ENCODE data around the gene CHPT1.

CHPT1 gene

DNA sequence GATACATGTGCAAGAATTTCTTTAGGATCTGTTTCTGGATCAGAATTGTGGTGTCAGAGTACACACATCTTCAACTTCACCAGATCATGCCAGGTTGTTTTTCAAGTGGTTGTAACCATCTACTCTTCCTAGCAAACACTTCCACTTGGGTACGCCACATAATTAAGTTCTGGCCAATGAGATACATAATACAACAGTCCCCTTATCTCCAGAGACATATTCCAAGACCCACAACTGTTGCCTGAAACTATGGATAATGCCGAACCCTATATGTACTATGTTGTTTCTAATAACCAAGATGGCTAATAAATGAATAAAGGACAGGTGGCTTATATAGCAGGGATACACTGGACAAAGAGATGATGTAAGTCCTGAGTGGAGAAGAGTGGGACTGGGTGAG lies 2.5 kb upstream of the CHPT1 start:
- DNase-seq (ENCODE audit: low read depth, low spot score) = no peak
- Histone ChIP-seq H3K36me3 (ENCODE audit: insufficient read depth, low read length) (no peaks in the 10 kb centered on the region), H3K9ac (ENCODE audit: insufficient read length) (no peak overlapping the region), H3K4me3 (no peak overlapping the region), H3K27ac (no peak overlapping the region), H3K9me3 (ENCODE audit: low read depth, low read length) (no peaks in the 10 kb centered on the region)
- TF ChIP-seq EZH2 (IDR thresholded peaks at IDR 0.05) (no peak), FOXP2 (optimal IDR thresholded peaks at IDR 0.05; ENCODE audit: control extremely low read depth, extremely low read length, insufficient read depth) (no peak), POLR2AphosphoS5 (IDR thresholded peaks at IDR 0.05; ENCODE audit: borderline replicate concordance, low read depth, low read length) (no peak)

DNA sequence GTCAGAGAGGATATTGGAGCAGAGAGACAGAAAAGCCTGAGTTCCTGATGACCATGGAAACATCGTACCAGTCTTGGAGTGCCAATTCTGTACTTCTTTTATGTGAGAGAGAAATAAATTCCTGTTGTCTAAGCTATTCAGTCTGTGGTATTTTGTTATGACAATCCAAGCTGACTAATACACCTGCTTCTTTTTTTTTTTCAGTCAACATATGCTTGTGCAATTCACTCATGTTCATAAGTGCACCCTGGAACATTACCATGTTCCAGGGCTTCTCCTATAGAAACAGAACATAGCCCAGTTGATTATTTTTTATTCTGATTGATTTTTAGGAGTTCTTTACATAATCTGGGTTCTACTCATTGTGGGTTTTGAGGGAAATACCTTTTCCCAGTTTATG lies 1.7 kb upstream of the CHPT1 start:
- TF ChIP-seq EZH2 (IDR thresholded peaks at IDR 0.05) (no peak), FOXP2 (optimal IDR thresholded peaks at IDR 0.05; ENCODE audit: control extremely low read depth, extremely low read length, insufficient read depth) (no peak), POLR2AphosphoS5 (IDR thresholded peaks at IDR 0.05; ENCODE audit: borderline replicate concordance, low read depth, low read length) (no peak)
- no peaks in the 10 kb centered on the region for H3K9me3 ChIP-seq (ENCODE audit: low read depth, low read length)
- no peak overlapping the region for H3K27ac ChIP-seq
- no peaks in the 10 kb centered on the region for H3K36me3 ChIP-seq (ENCODE audit: insufficient read depth, low read length)
- no peak overlapping the region for H3K9ac ChIP-seq (ENCODE audit: insufficient read length)
- no peak overlapping the region for H3K4me3 ChIP-seq
- no peak for DNase-seq (ENCODE audit: low read depth, low spot score)

DNA sequence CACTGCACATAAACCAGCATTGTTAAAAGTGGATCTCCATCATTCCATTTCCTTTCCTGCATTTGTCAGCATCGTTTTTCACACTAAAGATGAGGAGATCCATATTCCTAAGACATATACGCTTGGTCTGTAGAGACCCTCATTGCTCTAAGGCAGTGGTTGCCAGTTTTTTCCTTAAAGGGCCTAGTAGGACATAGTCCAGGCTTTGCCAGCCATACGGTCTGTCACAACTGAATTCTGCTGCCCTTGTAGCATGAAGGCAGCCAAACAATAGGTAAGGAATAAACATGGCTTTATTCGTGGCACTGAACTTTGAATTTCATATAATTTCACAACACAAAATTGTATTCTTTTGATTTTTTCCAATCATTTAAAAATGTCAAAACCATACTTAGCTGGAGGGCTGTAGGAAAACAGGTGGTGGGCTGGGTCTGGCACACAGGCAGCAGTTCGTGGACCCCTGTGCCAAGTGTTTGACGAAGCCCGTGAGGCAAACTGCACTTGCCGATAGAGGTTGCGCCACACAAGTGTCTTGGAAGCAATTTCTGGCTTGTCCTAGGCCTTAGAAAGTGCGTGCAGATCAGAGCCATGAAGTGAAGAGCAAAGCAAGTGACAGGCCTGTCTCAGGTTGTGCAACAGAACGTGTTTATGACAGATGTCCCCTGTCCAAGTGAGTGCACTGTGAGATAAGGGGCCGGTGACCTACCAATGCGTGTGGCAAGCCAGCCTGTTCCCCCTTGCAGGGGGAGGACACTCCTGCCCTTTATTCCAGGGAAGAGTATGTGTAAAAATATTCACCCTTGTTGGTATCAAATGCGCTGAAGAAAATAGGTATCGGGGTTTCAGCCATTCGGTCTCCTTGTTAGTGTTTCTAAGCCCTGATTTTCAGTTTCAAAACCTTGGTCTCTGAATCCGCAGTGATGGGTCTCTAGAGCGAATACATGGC lies 916 bp upstream of the CHPT1 start:
- H3K27ac ChIP-seq = no peak overlapping the region
- no peaks in the 10 kb centered on the region for H3K36me3 ChIP-seq (ENCODE audit: insufficient read depth, low read length)
- peak overlapping the region; percentile 89 for H3K9ac ChIP-seq (ENCODE audit: insufficient read length)
- DNase-seq (ENCODE audit: low read depth, low spot score) = no peak
- no peak for TF ChIP-seq EZH2 (IDR thresholded peaks at IDR 0.05)
- TF ChIP-seq FOXP2 (optimal IDR thresholded peaks at IDR 0.05; ENCODE audit: control extremely low read depth, extremely low read length, insufficient read depth) = no peak
- TF ChIP-seq POLR2AphosphoS5 (IDR thresholded peaks at IDR 0.05; ENCODE audit: borderline replicate concordance, low read depth, low read length) = no peak
- peak overlapping the region; percentile 97 for H3K4me3 ChIP-seq
- no peaks in the 10 kb centered on the region for H3K9me3 ChIP-seq (ENCODE audit: low read depth, low read length)

DNA sequence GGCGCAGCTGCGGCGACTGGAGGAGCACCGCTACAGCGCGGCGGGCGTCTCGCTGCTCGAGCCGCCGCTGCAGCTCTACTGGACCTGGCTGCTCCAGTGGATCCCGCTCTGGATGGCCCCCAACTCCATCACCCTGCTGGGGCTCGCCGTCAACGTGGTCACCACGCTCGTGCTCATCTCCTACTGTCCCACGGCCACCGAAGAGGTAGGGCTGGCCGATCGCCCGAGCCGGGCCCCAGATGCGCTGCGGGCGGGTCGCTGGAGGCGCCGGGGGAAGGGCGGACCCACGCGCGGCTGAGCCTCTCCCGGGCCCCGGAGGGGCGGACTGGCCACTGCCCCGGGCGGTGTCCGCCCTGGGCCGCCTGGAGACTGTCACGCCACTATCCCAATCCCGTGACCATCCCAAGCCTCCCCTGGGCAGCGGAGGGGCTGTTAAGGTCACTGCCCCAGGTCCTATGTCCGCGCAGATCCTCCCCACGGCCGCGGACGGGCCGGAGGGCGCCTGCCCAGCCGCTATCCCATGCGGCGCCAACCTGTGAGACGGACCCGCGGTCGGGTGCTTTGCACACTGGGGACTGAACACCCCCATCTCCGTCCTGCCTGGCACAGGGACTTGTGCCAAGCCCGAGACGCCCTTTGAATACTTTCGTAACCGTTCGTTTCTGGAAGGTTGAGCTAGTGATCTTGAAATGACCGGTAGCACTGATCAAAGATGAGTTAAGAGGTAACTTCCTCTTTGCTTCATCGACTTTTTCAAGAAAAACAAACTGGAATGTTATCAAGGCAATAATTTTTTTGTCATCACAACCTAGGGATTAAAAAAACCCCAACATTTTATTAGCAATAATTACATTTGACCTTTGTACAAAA lies 725 bp downstream of the CHPT1 start:
- TF ChIP-seq FOXP2 (optimal IDR thresholded peaks at IDR 0.05; ENCODE audit: control extremely low read depth, extremely low read length, insufficient read depth) (no peak), POLR2AphosphoS5 (IDR thresholded peaks at IDR 0.05; ENCODE audit: borderline replicate concordance, low read depth, low read length) (no peak), EZH2 (IDR thresholded peaks at IDR 0.05) (no peak)
- Histone ChIP-seq H3K36me3 (ENCODE audit: insufficient read depth, low read length) (no peaks in the 10 kb centered on the region), H3K9ac (ENCODE audit: insufficient read length) (peak overlapping the region; percentile 89), H3K27ac (no peak overlapping the region), H3K9me3 (ENCODE audit: low read depth, low read length) (no peaks in the 10 kb centered on the region), H3K4me3 (peak overlapping the region; percentile 97)
- DNase-seq (ENCODE audit: low read depth, low spot score) = no peak

DNA sequence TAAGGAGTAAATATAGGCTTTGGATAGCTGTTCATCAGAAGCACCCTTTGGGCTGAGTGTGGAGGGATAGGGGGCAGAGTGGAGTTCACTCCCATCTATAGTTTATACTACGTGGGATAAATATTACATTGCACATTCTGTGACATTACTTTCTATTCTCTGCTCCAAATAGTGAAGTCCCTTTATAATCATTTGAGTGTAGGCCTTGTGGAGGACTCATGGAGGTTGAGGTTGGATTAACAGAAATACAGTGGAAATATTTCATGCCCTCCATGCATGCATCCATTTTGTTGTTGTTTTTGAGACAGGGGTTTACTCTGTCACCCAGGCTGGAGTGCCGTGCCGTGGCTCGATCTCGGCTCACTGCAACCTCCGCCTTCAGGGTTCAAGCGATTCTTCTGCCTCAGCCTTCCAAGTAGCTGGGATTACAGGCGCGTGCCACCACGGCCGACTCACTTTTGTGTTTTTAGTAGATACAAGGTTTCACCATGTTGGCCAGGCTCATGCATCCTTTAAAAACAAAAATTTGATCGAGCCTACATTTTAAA lies 1.4 kb downstream of the CHPT1 start:
- Histone ChIP-seq H3K4me3 (peak overlapping the region; percentile 97), H3K36me3 (ENCODE audit: insufficient read depth, low read length) (no peaks in the 10 kb centered on the region), H3K27ac (no peak overlapping the region), H3K9me3 (ENCODE audit: low read depth, low read length) (no peaks in the 10 kb centered on the region), H3K9ac (ENCODE audit: insufficient read length) (peak overlapping the region; percentile 89)
- DNase-seq (ENCODE audit: low read depth, low spot score) = no peak
- TF ChIP-seq FOXP2 (optimal IDR thresholded peaks at IDR 0.05; ENCODE audit: control extremely low read depth, extremely low read length, insufficient read depth) = no peak
- TF ChIP-seq POLR2AphosphoS5 (IDR thresholded peaks at IDR 0.05; ENCODE audit: borderline replicate concordance, low read depth, low read length) = no peak
- TF ChIP-seq EZH2 (IDR thresholded peaks at IDR 0.05) = no peak

DNA sequence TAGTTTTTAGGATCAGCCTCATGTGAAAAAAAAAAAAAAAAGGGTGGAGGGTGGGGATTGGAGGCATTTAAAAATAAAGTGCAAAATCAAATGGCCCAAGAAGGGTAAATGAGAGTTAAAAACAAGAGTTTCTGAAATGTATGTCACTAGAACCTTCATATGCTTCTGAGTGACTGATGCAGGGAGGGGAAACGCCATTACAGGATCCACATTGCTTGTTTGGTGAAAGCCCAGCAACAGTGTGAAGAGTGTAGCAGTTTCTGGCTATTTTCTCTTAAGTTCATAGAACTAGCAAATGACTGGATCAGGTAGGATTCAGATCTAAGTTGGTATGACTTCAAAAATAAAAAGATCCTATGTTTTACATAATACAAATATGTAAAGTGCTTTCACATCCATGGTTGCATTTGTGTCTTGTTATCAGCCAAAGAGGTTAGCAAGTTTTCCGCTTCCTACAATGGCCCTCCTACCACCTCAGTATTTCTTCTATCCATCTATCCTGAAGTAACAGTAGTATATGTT lies 2.9 kb downstream of the CHPT1 start:
- no peak overlapping the region for H3K27ac ChIP-seq
- H3K4me3 ChIP-seq = no peak overlapping the region
- DNase-seq (ENCODE audit: low read depth, low spot score) = no peak
- H3K9ac ChIP-seq (ENCODE audit: insufficient read length) = no peak overlapping the region
- TF ChIP-seq POLR2AphosphoS5 (IDR thresholded peaks at IDR 0.05; ENCODE audit: borderline replicate concordance, low read depth, low read length) = no peak
- no peak for TF ChIP-seq FOXP2 (optimal IDR thresholded peaks at IDR 0.05; ENCODE audit: control extremely low read depth, extremely low read length, insufficient read depth)
- TF ChIP-seq EZH2 (IDR thresholded peaks at IDR 0.05) = no peak
- H3K9me3 ChIP-seq (ENCODE audit: low read depth, low read length) = no peaks in the 10 kb centered on the region
- no peaks in the 10 kb centered on the region for H3K36me3 ChIP-seq (ENCODE audit: insufficient read depth, low read length)

DNA sequence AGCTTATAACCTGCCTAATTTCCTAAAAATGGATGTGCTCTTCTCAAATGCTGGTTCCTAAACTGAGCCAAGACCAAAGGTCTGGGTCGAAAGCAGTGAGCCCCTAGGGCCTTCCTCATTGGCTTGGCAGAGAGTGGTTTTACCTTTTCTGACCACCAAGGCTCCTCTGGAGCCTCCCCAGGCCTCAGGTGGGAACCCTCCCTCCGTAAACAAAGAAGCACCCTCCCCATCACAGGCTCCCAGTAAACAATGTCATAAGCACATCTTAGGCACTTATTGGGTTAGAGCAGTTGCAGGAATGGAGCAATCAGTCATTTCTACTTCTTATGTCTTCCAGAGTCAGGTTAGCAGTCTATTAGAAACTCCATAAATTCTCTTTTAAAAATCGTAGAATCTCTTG lies 6.0 kb downstream of the CHPT1 start:
- TF ChIP-seq FOXP2 (optimal IDR thresholded peaks at IDR 0.05; ENCODE audit: control extremely low read depth, extremely low read length, insufficient read depth) (no peak), EZH2 (IDR thresholded peaks at IDR 0.05) (no peak), POLR2AphosphoS5 (IDR thresholded peaks at IDR 0.05; ENCODE audit: borderline replicate concordance, low read depth, low read length) (no peak)

DNA sequence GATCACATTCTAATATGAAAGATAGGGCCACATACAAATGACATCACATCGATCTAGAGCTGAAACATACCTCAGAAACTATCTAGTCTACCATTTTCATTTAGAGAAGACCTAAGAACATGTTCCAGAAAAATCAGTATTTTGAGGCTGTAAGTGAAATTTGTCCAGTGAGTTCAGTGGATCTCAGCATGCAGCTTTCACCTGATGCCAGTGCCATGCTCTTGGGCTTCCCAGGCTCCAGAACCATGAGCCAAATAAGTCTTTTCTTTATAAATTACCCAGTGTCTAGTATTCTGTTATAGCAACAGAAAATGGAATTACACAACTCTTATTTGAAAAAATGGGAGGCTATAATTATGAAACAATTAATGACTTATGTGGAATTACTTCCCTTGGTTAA lies 9.0 kb downstream of the CHPT1 start:
- Histone ChIP-seq H3K9me3 (ENCODE audit: low read depth, low read length) (no peaks in the 10 kb centered on the region), H3K4me3 (no peak overlapping the region), H3K9ac (ENCODE audit: insufficient read length) (no peak overlapping the region), H3K27ac (no peak overlapping the region), H3K36me3 (ENCODE audit: insufficient read depth, low read length) (no peaks in the 10 kb centered on the region)
- no peak for TF ChIP-seq EZH2 (IDR thresholded peaks at IDR 0.05)
- no peak for TF ChIP-seq POLR2AphosphoS5 (IDR thresholded peaks at IDR 0.05; ENCODE audit: borderline replicate concordance, low read depth, low read length)
- no peak for TF ChIP-seq FOXP2 (optimal IDR thresholded peaks at IDR 0.05; ENCODE audit: control extremely low read depth, extremely low read length, insufficient read depth)
- DNase-seq (ENCODE audit: low read depth, low spot score) = no peak

More for the DNA sequence above, 6.0 kb downstream of the CHPT1 start:
- Histone ChIP-seq H3K4me3 (no peak overlapping the region), H3K36me3 (ENCODE audit: insufficient read depth, low read length) (no peaks in the 10 kb centered on the region), H3K9me3 (ENCODE audit: low read depth, low read length) (no peaks in the 10 kb centered on the region), H3K9ac (ENCODE audit: insufficient read length) (no peak overlapping the region), H3K27ac (no peak overlapping the region)
- DNase-seq (ENCODE audit: low read depth, low spot score) = no peak
